Omental fat pad (tissue), 4 donors: ENCODE measurements around the gene DSC3. TPM values are rescaled to one million over a fixed set of nuclear protein-coding genes. Genes with fewer than 3 reads are reported as not detected.

Source experiments
- ATAC-seq: fragments of 150-250 bp; one replicate; pipeline ENCODE4 v1.9.1; 2016; ENCODE audit warnings: mild to moderate bottlenecking, moderate library complexity; ENCODE audit not compliant: low FRiP score
- DNase-seq: peaks from one replicate; pipeline ENCODE4 v3.0.0-alpha.2; 2019; ENCODE audit warnings: low spot score
- total RNA-seq, 4 donors: library from RNA; depleted of rRNA; stranded (reverse); fragments of >200 nt; gene quantifications; one replicate each; pipeline ENCODE4 v1.1.0, GENCODE V29; 2016
- TF ChIP-seq, protein P1 (sequence below), 3 donors: fragments of 450-650 bp; IDR thresholded peaks; one replicate each; pipeline ENCODE4 v1.5.1; 2016 to 2017; ENCODE audit warnings: antibody characterized with exemption in 3 of 3, mild to moderate bottlenecking in 3 of 3, moderate library complexity in 2 of 3

DSC3 gene
- total RNA-seq, 4 donors from 2014 or later, result 0.32 to 60.2 (median 20.9) TPM

- TF ChIP-seq, protein P1, sequence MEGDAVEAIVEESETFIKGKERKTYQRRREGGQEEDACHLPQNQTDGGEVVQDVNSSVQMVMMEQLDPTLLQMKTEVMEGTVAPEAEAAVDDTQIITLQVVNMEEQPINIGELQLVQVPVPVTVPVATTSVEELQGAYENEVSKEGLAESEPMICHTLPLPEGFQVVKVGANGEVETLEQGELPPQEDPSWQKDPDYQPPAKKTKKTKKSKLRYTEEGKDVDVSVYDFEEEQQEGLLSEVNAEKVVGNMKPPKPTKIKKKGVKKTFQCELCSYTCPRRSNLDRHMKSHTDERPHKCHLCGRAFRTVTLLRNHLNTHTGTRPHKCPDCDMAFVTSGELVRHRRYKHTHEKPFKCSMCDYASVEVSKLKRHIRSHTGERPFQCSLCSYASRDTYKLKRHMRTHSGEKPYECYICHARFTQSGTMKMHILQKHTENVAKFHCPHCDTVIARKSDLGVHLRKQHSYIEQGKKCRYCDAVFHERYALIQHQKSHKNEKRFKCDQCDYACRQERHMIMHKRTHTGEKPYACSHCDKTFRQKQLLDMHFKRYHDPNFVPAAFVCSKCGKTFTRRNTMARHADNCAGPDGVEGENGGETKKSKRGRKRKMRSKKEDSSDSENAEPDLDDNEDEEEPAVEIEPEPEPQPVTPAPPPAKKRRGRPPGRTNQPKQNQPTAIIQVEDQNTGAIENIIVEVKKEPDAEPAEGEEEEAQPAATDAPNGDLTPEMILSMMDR (IDR thresholded peaks at IDR 0.05), result no peak
- no peak for ATAC-seq
- DNase-seq, result no peak
Observed at GRCh38 chr18:31066266-31066665, 23.7 kb upstream of the DSC3 start.

DNA sequence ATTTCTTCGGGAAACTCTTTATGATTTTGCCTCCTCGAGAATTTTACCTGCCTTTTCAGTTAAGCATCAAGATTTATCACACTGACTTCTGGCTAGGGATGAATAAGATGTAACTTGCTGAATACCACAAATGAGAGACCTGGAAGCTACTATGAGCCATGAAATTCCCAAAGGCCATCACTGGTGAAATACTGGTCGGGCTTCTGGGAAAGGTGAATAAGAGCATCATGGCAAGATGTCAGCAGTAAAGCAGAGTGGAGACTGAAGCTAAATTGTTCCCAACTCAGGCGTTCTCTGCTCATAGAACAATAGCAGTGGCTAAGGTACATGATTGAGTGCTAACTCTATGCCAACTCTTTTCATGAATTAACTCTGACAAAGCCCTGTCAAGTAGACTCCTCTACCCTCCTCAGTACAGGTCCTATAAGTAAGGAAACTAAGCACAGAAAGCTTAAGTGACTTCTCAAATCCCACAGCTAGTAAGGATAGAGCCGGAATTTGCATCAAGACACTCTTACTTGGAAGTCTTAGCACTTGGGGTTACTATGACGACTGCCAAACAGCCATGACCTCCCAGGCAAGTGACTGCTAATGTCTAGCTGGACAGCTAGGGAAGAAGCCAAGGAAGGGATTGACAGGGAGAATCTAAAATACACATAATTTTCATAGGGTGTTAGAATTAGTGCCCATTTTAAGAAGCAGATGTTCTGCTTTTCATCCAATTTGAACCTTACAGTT, 22.7 kb upstream of the DSC3 start:
- no peak for DNase-seq
- TF ChIP-seq, protein P1 (IDR thresholded peaks at IDR 0.05), result no peak
- no peak for ATAC-seq

DNA sequence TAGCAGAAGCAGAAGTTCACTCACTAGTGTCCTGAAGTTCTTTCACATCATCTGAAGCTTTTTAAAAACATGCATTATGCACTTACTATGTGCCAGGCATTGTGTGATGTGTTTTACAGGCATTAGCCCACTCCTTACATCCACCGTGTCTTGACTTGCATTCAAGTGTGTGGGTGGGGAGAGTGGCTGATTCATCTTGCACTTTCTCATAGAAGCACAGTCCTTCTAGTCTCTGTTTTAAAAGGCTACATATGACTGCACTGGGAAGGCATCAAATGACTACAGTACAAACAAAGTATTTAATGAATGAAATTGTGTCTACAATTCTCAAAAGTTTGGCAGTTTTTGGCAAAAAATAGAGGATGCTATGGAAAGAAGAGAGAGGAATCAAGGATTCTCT, 21.6 kb upstream of the DSC3 start:
- ATAC-seq, result no peak
- DNase-seq, result no peak
- TF ChIP-seq, protein P1 (IDR thresholded peaks at IDR 0.05), result no peak

GRCh38 chr18:31061945-31062344, 19.4 kb upstream of the DSC3 start:
- ATAC-seq, result no peak
- DNase-seq, result no peak
- TF ChIP-seq, protein P1 (IDR thresholded peaks at IDR 0.05), result no peak

GRCh38 chr18:31058897-31059296, 16.4 kb upstream of the DSC3 start:
- DNase-seq, result no peak
- no peak for ATAC-seq
- TF ChIP-seq, protein P1 (IDR thresholded peaks at IDR 0.05), result no peak

GRCh38 chr18:31057917-31058316, 15.4 kb upstream of the DSC3 start:
- DNase-seq (no peak), ATAC-seq (no peak)
- TF ChIP-seq, protein P1 (IDR thresholded peaks at IDR 0.05), result no peak

DNA sequence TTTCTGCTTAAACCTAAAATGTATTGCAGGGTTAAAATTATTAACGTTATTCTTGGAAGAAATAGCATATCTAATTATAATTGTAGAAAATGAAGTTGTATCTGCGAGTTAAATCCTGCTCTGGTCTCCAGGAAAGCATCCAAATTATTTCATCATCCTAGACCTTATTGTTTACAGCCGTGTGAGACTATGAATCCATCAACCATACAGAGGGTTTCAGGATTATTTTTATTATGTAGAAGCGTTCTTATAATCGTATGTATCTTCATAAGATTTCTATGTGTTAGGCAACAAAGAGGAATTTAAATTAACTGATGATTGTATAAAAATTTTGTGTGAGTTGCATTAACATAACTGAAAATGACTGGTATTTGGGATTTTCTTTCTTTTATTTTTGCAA, 14.5 kb upstream of the DSC3 start:
- TF ChIP-seq, protein P1 (IDR thresholded peaks at IDR 0.05), result no peak
- DNase-seq (no peak), ATAC-seq (no peak)
